ENCODE data around the gene RAB35.

- TF ChIP-seq CTCF (IDR thresholded peaks at IDR 0.05 in 4 of 5, conservative IDR thresholded peaks at IDR 0.05 in 1 of 5) = no peak
- no peak for TF ChIP-seq POLR2A (IDR thresholded peaks at IDR 0.05)
Observed at GRCh38 chr12:120132863-120133385, 16.4 kb upstream of the RAB35 start.

Measured in gastrocnemius medialis (tissue), 4 donors.